SJSA1 (cell line): ENCODE data around the gene DNAJC6. TPM values are rescaled to one million over a fixed set of nuclear protein-coding genes. Genes with fewer than 3 reads are reported as not detected.

Experiments used
- DNase-seq, 2 experiments: peaks; one replicate each; pipeline ENCODE4 v3.0.0-alpha.2; 2015 to 2020; ENCODE audit warnings: low spot score in 2 of 2, low read depth in 1 of 2
- H3K27ac ChIP-seq: fragments of 250-450 bp; sonication (Bioruptor Pico); 2 replicates; pipeline ENCODE4 v1.5.1; 2020; ENCODE audit warnings: mild to moderate bottlenecking, moderate library complexity
- H3K27me3 ChIP-seq: fragments of 250-450 bp; sonication (Bioruptor Pico); replicated peaks from 2 replicates; pipeline ENCODE4 v1.5.1; 2020; ENCODE audit warnings: mild to moderate bottlenecking, moderate library complexity
- H3K36me3 ChIP-seq: fragments of 250-450 bp; sonication (Bioruptor Pico); 2 replicates; pipeline ENCODE4 v1.5.1; 2020; ENCODE audit warnings: mild to moderate bottlenecking
- H3K4me1 ChIP-seq: fragments of 250-450 bp; sonication (Bioruptor Pico); replicated peaks from 2 replicates; pipeline ENCODE4 v1.6.1; 2021; ENCODE audit warnings: mild to moderate bottlenecking
- H3K4me3 ChIP-seq: fragments of 250-450 bp; sonication (Bioruptor Pico); 2 replicates; pipeline ENCODE4 v1.5.1; 2020; ENCODE audit warnings: mild to moderate bottlenecking
- H3K9me3 ChIP-seq: fragments of 250-450 bp; sonication (Bioruptor Pico); replicated peaks from 2 replicates; pipeline ENCODE4 v1.5.1; 2020; ENCODE audit warnings: mild to moderate bottlenecking
- total RNA-seq: library from RNA; depleted of rRNA; stranded (reverse); fragments of >200 nt; shearing (Covaris generic); gene quantifications from 2 replicates; pipeline ENCODE4 v1.2.3, GENCODE V29; 2014; rRNA removed

Gene DNAJC6
- 0.06 and 0.47 TPM in 2 replicates for total RNA-seq

DNA sequence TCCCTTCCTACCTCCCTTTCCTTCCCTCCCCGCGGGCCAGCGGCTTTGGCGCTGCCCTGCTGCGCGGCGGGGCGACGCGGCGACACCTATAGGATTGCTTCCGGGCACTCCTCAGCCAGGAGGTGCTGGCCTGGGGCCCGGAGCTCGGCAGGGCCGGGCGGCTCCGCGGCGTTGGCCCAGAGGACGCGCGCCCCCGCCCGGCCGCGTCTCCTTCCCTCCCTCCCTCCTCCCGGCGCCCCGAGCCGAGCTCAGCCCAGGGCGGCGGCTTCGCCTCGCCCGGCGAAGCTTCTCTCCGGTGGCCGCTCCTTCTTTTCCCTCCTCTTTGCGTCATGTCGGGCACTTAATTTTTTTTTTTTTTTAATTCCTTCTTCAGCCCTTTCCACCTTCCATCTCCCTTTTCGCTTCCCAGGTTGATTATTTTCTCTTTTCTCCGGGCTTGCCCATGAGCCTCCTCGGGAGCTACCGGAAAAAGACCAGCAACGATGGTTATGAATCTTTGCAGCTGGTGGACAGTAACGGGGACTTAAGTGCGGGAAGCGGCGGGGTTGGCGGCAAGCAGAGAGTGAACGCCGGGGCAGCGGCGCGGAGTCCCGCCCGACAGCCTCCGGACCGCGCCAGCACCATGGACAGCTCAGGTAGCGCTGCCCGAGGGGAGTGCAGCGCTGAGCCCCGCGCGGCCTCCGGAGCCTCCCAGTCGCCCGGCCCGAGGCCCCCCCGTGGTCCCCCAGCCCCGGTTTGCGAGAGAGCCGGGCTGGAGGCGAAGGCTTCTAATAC lies at the start of gene DNAJC6:
Gene DNAJC6 (plus strand): TSS at position 240 of the 774 bp plus-strand sequence. CDS start 203 bp downstream, at position 443.
- Histone ChIP-seq H3K27ac (no peak within 1 kb of the TSS), H3K4me1 (peaks cover 4% of the 10 kb centered on the region; the same call in 1 of the 2 replicates), H3K9me3 (no peaks in the 10 kb centered on the region), H3K27me3 (peaks cover 20% of the 10 kb centered on the region), H3K36me3 (no peaks in the 10 kb centered on the region), H3K4me3 (no peak within 1 kb of the TSS)
- peak; percentile 25 to 56 for DNase-seq

DNA sequence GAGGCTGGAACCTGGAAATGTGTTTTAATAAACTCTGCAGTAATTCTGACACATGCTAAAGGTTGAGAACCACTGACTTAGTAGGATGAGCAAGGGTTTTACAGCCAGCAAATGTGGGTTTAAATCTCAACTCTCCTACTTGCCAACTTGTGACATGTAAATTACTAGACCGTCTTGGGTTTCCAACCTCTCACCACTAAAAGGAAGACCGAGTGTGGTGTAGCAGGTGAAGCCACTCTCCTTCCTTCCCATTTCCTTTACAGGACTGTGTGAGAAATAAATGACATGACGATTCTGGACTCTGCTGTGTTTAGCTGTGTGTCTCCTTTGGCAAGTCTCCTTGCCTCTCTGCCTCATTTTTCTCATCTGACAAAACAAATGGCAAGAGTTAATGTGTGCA lies 49.5 kb upstream of the DNAJC6 start:
- peaks cover 1% of the 10 kb centered on the region for H3K4me1 ChIP-seq
- H3K27me3 ChIP-seq, result peaks cover 14% of the 10 kb centered on the region
- DNase-seq, result no peak
- no peaks in the 10 kb centered on the region for H3K36me3 ChIP-seq
- H3K27ac ChIP-seq, result no peak overlapping the region
- H3K9me3 ChIP-seq, result no peaks in the 10 kb centered on the region
- H3K4me3 ChIP-seq, result no peak overlapping the region

GRCh38 chr1:65260851-65261473 lies 48.4 kb upstream of the DNAJC6 start:
- no peaks in the 10 kb centered on the region for H3K9me3 ChIP-seq
- no peaks in the 10 kb centered on the region for H3K4me1 ChIP-seq
- H3K36me3 ChIP-seq, result no peaks in the 10 kb centered on the region
- no peak overlapping the region for H3K27ac ChIP-seq
- no peak overlapping the region for H3K4me3 ChIP-seq
- DNase-seq, result no peak
- 0 out of 2 replicates have a peak, but pooled peaks cover 10% of the 10 kb centered on the region for H3K27me3 ChIP-seq

- Histone ChIP-seq H3K4me1 (no peaks in the 10 kb centered on the region), H3K9me3 (no peaks in the 10 kb centered on the region), H3K27me3 (0 out of 2 replicates have a peak, but pooled peaks cover 10% of the 10 kb centered on the region), H3K36me3 (no peaks in the 10 kb centered on the region), H3K4me3 (no peak overlapping the region), H3K27ac (no peak overlapping the region)
- no peak for DNase-seq
Observed at GRCh38 chr1:65263286-65263685, 46.1 kb upstream of the DNAJC6 start.

GRCh38 chr1:65264197-65264929 lies 45.0 kb upstream of the DNAJC6 start:
- no peaks in the 10 kb centered on the region for H3K36me3 ChIP-seq
- no peaks in the 10 kb centered on the region for H3K9me3 ChIP-seq
- H3K27me3 ChIP-seq, result 0 out of 2 replicates have a peak, but pooled peaks cover 10% of the 10 kb centered on the region
- H3K4me3 ChIP-seq, result no peak overlapping the region
- no peaks in the 10 kb centered on the region for H3K4me1 ChIP-seq
- H3K27ac ChIP-seq, result no peak overlapping the region
- no peak for DNase-seq

- H3K27ac ChIP-seq, result no peak overlapping the region
- no peaks in the 10 kb centered on the region for H3K9me3 ChIP-seq
- no peaks in the 10 kb centered on the region for H3K36me3 ChIP-seq
- H3K4me1 ChIP-seq, result no peaks in the 10 kb centered on the region
- H3K4me3 ChIP-seq, result no peak overlapping the region
- 0 out of 2 replicates have a peak, but pooled peaks cover 10% of the 10 kb centered on the region for H3K27me3 ChIP-seq
- DNase-seq, result no peak
Observed at GRCh38 chr1:65265296-65265650, 44.1 kb upstream of the DNAJC6 start.

- DNase-seq, result no peak
- H3K9me3 ChIP-seq, result no peaks in the 10 kb centered on the region
- no peak overlapping the region for H3K27ac ChIP-seq
- H3K36me3 ChIP-seq, result no peaks in the 10 kb centered on the region
- 0 out of 2 replicates have a peak, but pooled peaks cover 10% of the 10 kb centered on the region for H3K27me3 ChIP-seq
- H3K4me3 ChIP-seq, result no peak overlapping the region
- H3K4me1 ChIP-seq, result no peaks in the 10 kb centered on the region
Observed at GRCh38 chr1:65265651-65266351, 43.5 kb upstream of the DNAJC6 start.

DNA sequence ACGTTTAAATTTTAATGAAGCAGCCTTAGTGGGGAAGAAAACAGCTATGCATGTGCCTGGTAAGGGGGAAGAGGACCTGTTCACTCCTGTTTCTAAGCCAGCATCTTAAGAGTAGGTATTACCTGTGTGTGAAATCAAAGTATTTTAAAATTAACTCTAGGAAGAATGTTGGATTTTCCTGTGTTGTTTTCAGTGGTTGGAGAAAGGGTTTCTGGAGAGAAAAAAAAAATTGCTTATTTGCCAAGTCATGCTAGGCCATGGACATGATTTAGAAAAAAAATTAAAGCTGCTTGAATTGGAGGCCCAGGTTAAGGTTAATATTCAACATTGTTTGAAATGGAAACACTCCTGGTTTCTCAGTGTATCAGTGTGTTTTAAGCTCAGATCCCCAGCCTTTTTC lies 42.9 kb upstream of the DNAJC6 start:
- no peaks in the 10 kb centered on the region for H3K4me1 ChIP-seq
- 0 out of 2 replicates have a peak, but pooled peaks cover 10% of the 10 kb centered on the region for H3K27me3 ChIP-seq
- H3K27ac ChIP-seq, result no peak overlapping the region
- H3K4me3 ChIP-seq, result no peak overlapping the region
- no peaks in the 10 kb centered on the region for H3K9me3 ChIP-seq
- DNase-seq, result no peak
- no peaks in the 10 kb centered on the region for H3K36me3 ChIP-seq

- Histone ChIP-seq H3K4me1 (no peaks in the 10 kb centered on the region), H3K27me3 (0 out of 2 replicates have a peak, but pooled peaks cover 10% of the 10 kb centered on the region), H3K9me3 (no peaks in the 10 kb centered on the region), H3K27ac (no peak overlapping the region), H3K36me3 (no peaks in the 10 kb centered on the region), H3K4me3 (no peak overlapping the region)
- DNase-seq, result no peak
Observed at GRCh38 chr1:65267271-65267670, 42.1 kb upstream of the DNAJC6 start.

DNA sequence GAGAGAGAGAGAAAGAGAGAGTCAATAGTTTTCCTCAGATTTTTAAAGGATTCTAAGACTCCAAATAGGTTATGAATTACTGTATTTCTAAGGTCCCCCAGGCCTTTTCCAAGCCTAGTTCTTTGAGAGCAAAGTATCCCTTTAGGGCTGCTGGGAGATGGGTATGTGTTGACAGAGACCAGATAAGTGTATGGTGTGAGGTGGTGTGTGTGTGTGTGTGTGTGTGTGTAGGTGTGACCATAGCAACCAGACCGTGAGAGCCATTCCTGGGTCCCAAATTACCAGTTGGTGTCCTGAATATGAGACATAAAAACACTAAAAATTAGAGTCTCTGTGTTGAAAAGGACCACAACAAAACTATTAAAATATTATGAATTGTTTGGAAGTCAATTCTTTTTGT lies 41.7 kb upstream of the DNAJC6 start:
- Histone ChIP-seq H3K36me3 (no peaks in the 10 kb centered on the region), H3K9me3 (no peaks in the 10 kb centered on the region), H3K27me3 (0 out of 2 replicates have a peak, but pooled peaks cover 10% of the 10 kb centered on the region), H3K27ac (no peak overlapping the region), H3K4me1 (no peaks in the 10 kb centered on the region), H3K4me3 (no peak overlapping the region)
- no peak for DNase-seq

- Histone ChIP-seq H3K4me1 (no peaks in the 10 kb centered on the region), H3K4me3 (no peak overlapping the region), H3K27me3 (0 out of 2 replicates have a peak, but pooled peaks cover 5% of the 10 kb centered on the region)
Observed at GRCh38 chr1:65269612-65270011, 39.7 kb upstream of the DNAJC6 start.

DNA sequence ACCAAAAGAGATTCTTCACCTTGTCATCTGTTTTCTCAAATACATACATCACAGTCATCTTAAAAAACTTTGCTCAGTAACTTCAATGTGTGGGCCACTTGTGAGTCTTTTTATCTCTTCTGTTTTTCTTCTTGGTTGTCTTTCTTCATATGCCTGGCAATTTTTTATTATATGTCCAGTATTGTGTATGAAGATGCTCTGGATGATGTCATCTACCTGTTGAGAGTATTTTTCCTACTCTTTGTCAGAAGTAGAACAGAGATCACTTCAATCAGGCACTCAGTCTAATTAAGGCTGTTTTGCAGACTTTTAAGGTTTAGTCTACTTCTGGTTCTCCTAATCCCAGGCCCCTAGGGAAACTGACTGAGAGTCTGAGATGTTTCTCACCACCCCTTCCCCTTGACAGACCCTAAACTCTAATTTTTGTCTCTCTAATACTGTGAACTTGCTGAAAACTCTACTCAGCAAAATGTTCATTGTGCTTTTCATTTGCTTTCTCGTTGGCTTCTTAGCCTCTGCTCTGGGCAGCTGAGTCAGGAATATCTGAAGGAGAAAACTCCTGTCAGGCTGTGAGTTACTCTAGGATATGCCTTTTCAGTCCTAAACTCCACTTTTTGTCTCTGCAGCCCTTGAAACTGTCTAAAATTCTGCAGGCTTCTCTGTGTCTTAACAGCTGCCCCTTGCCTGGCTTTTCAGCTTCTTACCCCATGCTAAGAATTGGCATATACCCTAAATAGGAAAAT lies 33.0 kb upstream of the DNAJC6 start:
- no peak for DNase-seq
- no peaks in the 10 kb centered on the region for H3K4me1 ChIP-seq
- H3K9me3 ChIP-seq, result no peaks in the 10 kb centered on the region
- H3K27me3 ChIP-seq, result peaks cover 7% of the 10 kb centered on the region; the same call in 1 of the 2 replicates
- H3K36me3 ChIP-seq, result no peaks in the 10 kb centered on the region
- H3K27ac ChIP-seq, result no peak overlapping the region
- H3K4me3 ChIP-seq, result no peak overlapping the region

More at GRCh38 chr1:65269612-65270011, 39.7 kb upstream of the DNAJC6 start:
- no peaks in the 10 kb centered on the region for H3K9me3 ChIP-seq
- H3K36me3 ChIP-seq, result no peaks in the 10 kb centered on the region
- DNase-seq, result no peak
- H3K27ac ChIP-seq, result no peak overlapping the region
